Subcutaneous adipose tissue (tissue), 4 donors: ENCODE results near the gene EFCAB6. TPM values are rescaled to one million over a fixed set of nuclear protein-coding genes. Genes with fewer than 3 reads are reported as not detected.

Experiments
- CTCF ChIP-seq: fragments of 450-650 bp; IDR thresholded peaks from one replicate; pipeline ENCODE4 v1.5.1; 2016; ENCODE audit warnings: low read depth, mild to moderate bottlenecking, control low read depth, antibody characterized with exemption, moderate library complexity
- total RNA-seq, 4 donors: library from RNA; depleted of rRNA; stranded (reverse); fragments of >200 nt; gene quantifications; one replicate each; pipeline ENCODE4 v1.1.0, GENCODE V29; 2016

Gene EFCAB6
- total RNA-seq, 4 donors from 2014 or later: 2.1 to 4.0 (median 2.4) TPM

- TF ChIP-seq CTCF: no peak
These were observed 276.4 kb downstream of the EFCAB6 start for GRCh38 chr22:43535741-43536140.

GRCh38 chr22:43535336-43535735 lies 276.8 kb downstream of the EFCAB6 start:
- TF ChIP-seq CTCF: no peak

GRCh38 chr22:43534916-43535315 lies 277.2 kb downstream of the EFCAB6 start:
- TF ChIP-seq CTCF: no peak

GRCh38 chr22:43533656-43534428 lies 278.3 kb downstream of the EFCAB6 start:
- TF ChIP-seq CTCF: no peak

- no peak for TF ChIP-seq CTCF
These were observed 279.0 kb downstream of the EFCAB6 start for GRCh38 chr22:43533156-43533530.

- TF ChIP-seq CTCF: no peak
These were observed 279.6 kb downstream of the EFCAB6 start for GRCh38 chr22:43532301-43533155.

- no peak for TF ChIP-seq CTCF
These were observed 280.5 kb downstream of the EFCAB6 start for GRCh38 chr22:43531651-43532050.
